ENCODE results near the gene RFTN2.
"Not testable (repeated sequence)": the region's sequence is repeated elsewhere in the genome, so short reads cannot be mapped to it uniquely, and the experiment has no call there.

RFTN2 gene

GRCh38 chr2:197675246-197675645, at the start of gene RFTN2:
TSS of gene RFTN2 (minus strand) at chr2:197675587. CDS start at chr2:197675458, 129 bp downstream.
- no peak within 1 kb of the TSS for H3K4me3 Mint-ChIP-seq

GRCh38 chr2:197717863-197718262, 42.5 kb upstream of the RFTN2 start:
- no peak overlapping the region for H3K27ac Mint-ChIP-seq
- H3K9me3 Mint-ChIP-seq = no peaks in the 10 kb centered on the region
- no peaks in the 10 kb centered on the region for H3K36me3 Mint-ChIP-seq (ENCODE audit: low read depth)
- H3K4me3 Mint-ChIP-seq = no peak overlapping the region
- no peaks in the 10 kb centered on the region for H3K4me1 Mint-ChIP-seq (ENCODE audit: low read depth)
- H3K27me3 Mint-ChIP-seq (ENCODE audit: low read depth) = no peaks in the 10 kb centered on the region
- DNase-seq (ENCODE audit: low spot score) = no peak

More at GRCh38 chr2:197675246-197675645, at the start of gene RFTN2:
- DNase-seq (ENCODE audit: low spot score) = no peak
- Mint-ChIP-seq H3K9me3 (no peaks in the 10 kb centered on the region), H3K27ac (no peak within 1 kb of the TSS), H3K27me3 (ENCODE audit: low read depth) (peaks cover 31% of the 10 kb centered on the region), H3K4me1 (ENCODE audit: low read depth) (no peaks in the 10 kb centered on the region), H3K36me3 (ENCODE audit: low read depth) (no peaks in the 10 kb centered on the region)

GRCh38 chr2:197713271-197713670, 37.9 kb upstream of the RFTN2 start:
- no peak overlapping the region for H3K4me3 Mint-ChIP-seq
- peaks cover 21% of the 10 kb centered on the region for H3K4me1 Mint-ChIP-seq (ENCODE audit: low read depth)
- DNase-seq (ENCODE audit: low spot score) = no peak
- H3K9me3 Mint-ChIP-seq = no peaks in the 10 kb centered on the region
- peaks cover 22% of the 10 kb centered on the region for H3K36me3 Mint-ChIP-seq (ENCODE audit: low read depth)
- no peak overlapping the region for H3K27ac Mint-ChIP-seq
- no peaks in the 10 kb centered on the region for H3K27me3 Mint-ChIP-seq (ENCODE audit: low read depth)

GRCh38 chr2:197711578-197711977, 36.2 kb upstream of the RFTN2 start:
- H3K27me3 Mint-ChIP-seq (ENCODE audit: low read depth) = no peaks in the 10 kb centered on the region
- no peak overlapping the region for H3K4me3 Mint-ChIP-seq
- H3K4me1 Mint-ChIP-seq (ENCODE audit: low read depth) = peaks cover 28% of the 10 kb centered on the region
- H3K27ac Mint-ChIP-seq = no peak overlapping the region
- no peak for DNase-seq (ENCODE audit: low spot score)
- no peaks in the 10 kb centered on the region for H3K9me3 Mint-ChIP-seq
- H3K36me3 Mint-ChIP-seq (ENCODE audit: low read depth) = peaks cover 23% of the 10 kb centered on the region

GRCh38 chr2:197710424-197711042, 35.1 kb upstream of the RFTN2 start:
- H3K36me3 Mint-ChIP-seq (ENCODE audit: low read depth) = peaks cover 23% of the 10 kb centered on the region

GRCh38 chr2:197709140-197709539, 33.8 kb upstream of the RFTN2 start:
- not testable (repeated sequence) for H3K9me3 Mint-ChIP-seq; H3K4me3 Mint-ChIP-seq; H3K27me3 Mint-ChIP-seq (ENCODE audit: low read depth); DNase-seq (ENCODE audit: low spot score); H3K27ac Mint-ChIP-seq
- Mint-ChIP-seq H3K36me3 (ENCODE audit: low read depth) (peaks cover 23% of the 10 kb centered on the region), H3K4me1 (ENCODE audit: low read depth) (peaks cover 39% of the 10 kb centered on the region)

More at GRCh38 chr2:197710424-197711042, 35.1 kb upstream of the RFTN2 start:
- Mint-ChIP-seq H3K4me1 (ENCODE audit: low read depth) (peaks cover 34% of the 10 kb centered on the region), H3K27me3 (ENCODE audit: low read depth) (no peaks in the 10 kb centered on the region), H3K4me3 (no peak overlapping the region), H3K27ac (no peak overlapping the region), H3K9me3 (no peaks in the 10 kb centered on the region)
- no peak for DNase-seq (ENCODE audit: low spot score)

GRCh38 chr2:197708331-197708730, 32.9 kb upstream of the RFTN2 start:
- Mint-ChIP-seq H3K4me3 (peak overlapping the region; percentile 47), H3K9me3 (no peaks in the 10 kb centered on the region), H3K27ac (no peak overlapping the region), H3K36me3 (ENCODE audit: low read depth) (peaks cover 23% of the 10 kb centered on the region), H3K4me1 (ENCODE audit: low read depth) (peaks cover 39% of the 10 kb centered on the region), H3K27me3 (ENCODE audit: low read depth) (no peaks in the 10 kb centered on the region)
- DNase-seq (ENCODE audit: low spot score) = no peak

- Mint-ChIP-seq H3K9me3 (peaks cover 1% of the 10 kb centered on the region), H3K27me3 (ENCODE audit: low read depth) (peaks cover 1% of the 10 kb centered on the region), H3K36me3 (ENCODE audit: low read depth) (peaks cover 23% of the 10 kb centered on the region), H3K27ac (no peak overlapping the region), H3K4me1 (ENCODE audit: low read depth) (peaks cover 39% of the 10 kb centered on the region), H3K4me3 (peak overlapping the region; percentile 93)
- no peak for DNase-seq (ENCODE audit: low spot score)
Measured at GRCh38 chr2:197707316-197708213, 32.2 kb upstream of the RFTN2 start.

GRCh38 chr2:197706839-197707207, 31.4 kb upstream of the RFTN2 start:
- Mint-ChIP-seq H3K4me3 (peak overlapping the region; percentile 93), H3K9me3 (peaks cover 3% of the 10 kb centered on the region), H3K36me3 (ENCODE audit: low read depth) (peaks cover 21% of the 10 kb centered on the region), H3K27ac (no peak overlapping the region), H3K27me3 (ENCODE audit: low read depth) (peaks cover 2% of the 10 kb centered on the region), H3K4me1 (ENCODE audit: low read depth) (peaks cover 38% of the 10 kb centered on the region)
- DNase-seq (ENCODE audit: low spot score) = no peak

- peaks cover 38% of the 10 kb centered on the region for H3K4me1 Mint-ChIP-seq (ENCODE audit: low read depth)
- peaks cover 3% of the 10 kb centered on the region for H3K9me3 Mint-ChIP-seq
- H3K36me3 Mint-ChIP-seq (ENCODE audit: low read depth) = peaks cover 18% of the 10 kb centered on the region
- peak overlapping the region; percentile 93 for H3K4me3 Mint-ChIP-seq
- peaks cover 2% of the 10 kb centered on the region for H3K27me3 Mint-ChIP-seq (ENCODE audit: low read depth)
- peak overlapping the region; percentile 84 for H3K27ac Mint-ChIP-seq
- DNase-seq (ENCODE audit: low spot score) = no peak
Measured at GRCh38 chr2:197705912-197706838, 30.8 kb upstream of the RFTN2 start.

- H3K4me1 Mint-ChIP-seq (ENCODE audit: low read depth) = peaks cover 40% of the 10 kb centered on the region
- H3K27me3 Mint-ChIP-seq (ENCODE audit: low read depth) = peaks cover 2% of the 10 kb centered on the region
- H3K9me3 Mint-ChIP-seq = peaks cover 6% of the 10 kb centered on the region
- H3K27ac Mint-ChIP-seq = peak within 1 kb of the TSS; percentile 84
- H3K4me3 Mint-ChIP-seq = peak within 1 kb of the TSS; percentile 93
- H3K36me3 Mint-ChIP-seq (ENCODE audit: low read depth) = peaks cover 17% of the 10 kb centered on the region
- peak; percentile 94 for DNase-seq (ENCODE audit: low spot score)
Measured at GRCh38 chr2:197705121-197705911, 29.9 kb upstream of the RFTN2 start, which contains the start of gene MARS2. TSS of gene MARS2 (plus strand) at chr2:197705369. CDS start at chr2:197705406, 37 bp downstream.

- peaks cover 2% of the 10 kb centered on the region for H3K27me3 Mint-ChIP-seq (ENCODE audit: low read depth)
- H3K4me3 Mint-ChIP-seq = peak overlapping the region; percentile 74
- DNase-seq (ENCODE audit: low spot score) = no peak
- peaks cover 6% of the 10 kb centered on the region for H3K9me3 Mint-ChIP-seq
- H3K27ac Mint-ChIP-seq = peak overlapping the region; percentile 78
- H3K4me1 Mint-ChIP-seq (ENCODE audit: low read depth) = peaks cover 32% of the 10 kb centered on the region
- peaks cover 11% of the 10 kb centered on the region for H3K36me3 Mint-ChIP-seq (ENCODE audit: low read depth)
Measured at GRCh38 chr2:197704434-197705120, 29.2 kb upstream of the RFTN2 start.
